SH-SY5Y (cell line): ENCODE measurements around the gene UBE2K.

Experiments
- GATA2 ChIP-seq: IDR thresholded peaks from 2 replicates; pipeline ENCODE4 v1.6.1; 2011; ENCODE audit warnings: mild to moderate bottlenecking, low read depth, low read length
- GATA3 ChIP-seq: IDR thresholded peaks from 2 replicates; pipeline ENCODE4 v1.6.1; 2011; ENCODE audit warnings: low read depth, mild to moderate bottlenecking, low read length, moderate library complexity

DNA sequence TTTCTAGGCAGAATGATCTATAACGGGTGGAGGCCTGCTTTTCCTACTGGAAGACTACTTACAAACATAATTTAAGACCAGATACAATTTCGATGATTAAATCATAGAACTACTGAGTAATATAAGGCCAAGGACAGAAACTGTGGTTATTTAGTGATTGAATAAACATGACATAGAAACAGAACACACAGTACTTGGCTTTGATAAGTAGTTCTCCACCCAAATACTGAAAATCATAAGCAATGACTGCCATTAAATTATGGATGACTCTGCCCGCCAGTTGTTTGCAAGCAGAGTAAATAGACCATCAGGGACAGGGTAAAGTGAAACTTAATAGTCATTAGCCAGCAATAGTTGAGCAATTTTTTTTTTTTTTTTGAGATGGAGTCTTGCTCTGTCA is 42.1 kb upstream of the UBE2K start:
- no peak for TF ChIP-seq GATA2
- TF ChIP-seq GATA3: no peak
